Stimulated activated CD8-positive, alpha-beta memory T cell treated with anti-CD3 and anti-CD28 coated beads, Interleukin-15, amount 100 ng/mL, for 48 hours (primary cell): ENCODE measurements around the gene PRKCB.

ENCODE experiments used
- DNase-seq, 2 donors: peaks; one replicate each; pipeline ENCODE4 v3.0.0-alpha.2; 2020; ENCODE audit warnings: low read depth in 2 of 2

PRKCB gene

GRCh38 chr16:23966597-23967394 lies 131.0 kb downstream of the PRKCB start:
- no peak for DNase-seq

GRCh38 chr16:23967775-23968174 lies 132.0 kb downstream of the PRKCB start:
- DNase-seq = no peak

- DNase-seq = no peak
Observed at GRCh38 chr16:23968176-23968575, 132.4 kb downstream of the PRKCB start.

- no peak for DNase-seq
Observed at GRCh38 chr16:23969468-23970297, 133.9 kb downstream of the PRKCB start.

DNA sequence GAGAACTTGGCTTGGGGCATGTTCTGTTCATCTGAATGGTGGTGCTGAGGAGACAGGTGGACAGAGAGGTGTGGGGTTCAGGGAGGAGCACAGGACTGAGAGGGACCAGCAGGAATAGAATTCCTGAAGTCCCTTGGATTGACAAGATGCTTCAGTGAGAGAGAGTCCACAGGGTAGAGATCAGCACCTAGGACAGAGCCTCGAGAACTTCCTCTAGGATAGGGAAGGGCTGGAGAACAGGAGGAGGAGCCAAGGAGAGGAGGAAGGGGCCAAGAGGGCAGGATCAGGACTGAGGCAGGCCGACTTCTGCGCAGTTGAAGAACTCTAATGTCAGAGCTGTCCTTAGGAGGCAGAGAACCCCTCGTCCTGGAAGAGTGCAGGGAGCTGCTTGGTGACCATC lies 138.4 kb downstream of the PRKCB start:
- DNase-seq = no peak

GRCh38 chr16:23975293-23975692 lies 139.5 kb downstream of the PRKCB start:
- DNase-seq = no peak

DNA sequence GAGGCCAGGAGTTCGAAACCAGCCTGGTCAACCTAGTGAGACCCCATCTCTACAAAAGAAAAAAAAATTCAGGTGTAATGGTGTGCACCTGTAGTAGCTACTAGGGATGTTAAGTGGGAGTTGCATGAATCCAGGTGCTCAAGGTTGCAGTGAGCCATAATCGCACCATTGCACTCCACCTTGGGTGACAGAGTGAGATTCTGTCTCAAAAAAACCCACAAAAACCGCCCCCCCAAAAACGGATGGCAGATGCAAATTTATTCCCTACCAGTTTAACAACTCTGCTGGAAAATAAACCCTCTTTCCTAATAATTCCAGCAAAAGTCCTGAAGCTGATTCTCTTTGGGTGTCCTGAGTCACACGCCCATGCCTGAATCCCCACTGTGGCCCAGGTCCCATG lies 140.3 kb downstream of the PRKCB start:
- DNase-seq = no peak

- no peak for DNase-seq
Observed at GRCh38 chr16:23976524-23976923, 140.7 kb downstream of the PRKCB start.

GRCh38 chr16:23979441-23979840 lies 143.7 kb downstream of the PRKCB start:
- no peak for DNase-seq

- DNase-seq = no peak
Observed at GRCh38 chr16:23979982-23980381, 144.2 kb downstream of the PRKCB start.

GRCh38 chr16:23981429-23982399 lies 145.9 kb downstream of the PRKCB start:
- no peak for DNase-seq

DNA sequence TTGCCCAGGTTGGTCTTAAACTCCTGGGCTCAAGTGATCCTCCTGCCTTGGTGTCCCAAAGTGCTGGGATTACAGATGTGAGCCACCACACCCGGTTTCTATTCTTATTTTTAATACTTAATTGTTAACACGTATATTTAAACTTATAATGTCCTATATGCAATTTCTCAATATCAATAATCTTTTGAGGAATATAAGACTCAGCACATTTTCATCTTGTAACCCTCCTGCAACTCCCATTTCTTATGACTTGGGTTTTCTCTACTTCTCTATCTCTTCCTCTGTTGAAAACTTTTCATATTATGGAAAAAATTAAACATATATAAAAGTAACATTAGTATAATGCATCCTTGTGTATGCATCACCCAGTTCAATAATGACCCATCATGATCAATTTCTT lies 150.7 kb downstream of the PRKCB start:
- no peak for DNase-seq

DNA sequence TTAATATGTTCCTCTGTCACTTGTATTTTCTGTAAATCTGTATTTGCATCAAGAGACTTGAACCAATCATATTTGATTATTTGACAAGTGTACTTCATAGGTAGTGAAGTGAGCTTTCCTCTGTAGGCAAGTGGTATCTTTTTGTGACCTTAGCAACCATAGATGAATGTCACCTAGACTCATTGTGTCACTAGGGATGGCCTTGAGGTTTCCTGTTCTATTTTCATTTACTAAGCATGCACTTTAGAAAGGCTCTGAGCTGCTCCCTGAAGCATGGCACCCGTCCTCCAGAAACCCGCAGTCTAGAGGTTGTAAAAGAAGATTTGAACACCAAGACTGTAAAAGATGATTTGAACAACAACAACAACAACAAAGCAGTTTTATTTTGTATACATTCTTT lies 151.7 kb downstream of the PRKCB start:
- no peak for DNase-seq

DNA sequence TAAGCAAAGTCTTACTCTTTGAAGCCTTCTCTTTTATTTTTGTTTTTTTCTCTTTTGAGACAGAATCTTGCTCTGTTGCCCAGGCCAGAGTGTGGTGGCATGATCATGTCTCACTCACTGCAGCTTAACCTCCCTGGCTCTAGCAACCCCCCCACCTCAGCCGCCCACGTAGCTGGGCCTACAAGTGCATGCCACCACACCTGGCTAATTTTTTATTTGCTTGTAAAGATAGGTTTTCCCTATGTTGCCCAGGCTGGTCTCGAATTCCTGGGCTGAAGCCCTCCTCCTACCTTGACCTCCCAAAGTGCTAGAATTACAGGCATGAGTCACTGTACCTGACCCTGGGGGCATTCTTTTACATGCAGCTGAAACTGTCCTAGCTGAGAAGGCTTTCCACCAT lies 154.7 kb downstream of the PRKCB start:
- DNase-seq = no peak

DNA sequence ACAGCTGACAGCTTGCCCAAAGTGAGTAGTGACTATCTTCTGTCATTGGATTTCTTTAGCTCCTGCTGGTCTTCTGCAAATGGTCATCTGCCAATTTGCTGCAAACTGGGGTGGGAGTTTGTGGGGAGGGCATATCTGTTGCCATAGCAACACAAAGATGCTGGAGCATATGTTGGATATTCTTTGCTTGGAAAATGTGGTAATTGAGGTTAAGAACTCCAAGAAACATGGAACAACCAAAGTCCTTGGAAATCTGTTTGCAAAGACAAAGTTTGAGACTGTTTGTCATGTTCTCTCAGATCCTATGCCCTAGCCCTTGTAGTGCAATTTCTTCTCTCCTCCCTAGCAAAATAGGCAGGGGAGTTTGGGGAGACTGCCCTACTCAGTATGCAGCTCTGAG lies 155.3 kb downstream of the PRKCB start:
- no peak for DNase-seq

DNA sequence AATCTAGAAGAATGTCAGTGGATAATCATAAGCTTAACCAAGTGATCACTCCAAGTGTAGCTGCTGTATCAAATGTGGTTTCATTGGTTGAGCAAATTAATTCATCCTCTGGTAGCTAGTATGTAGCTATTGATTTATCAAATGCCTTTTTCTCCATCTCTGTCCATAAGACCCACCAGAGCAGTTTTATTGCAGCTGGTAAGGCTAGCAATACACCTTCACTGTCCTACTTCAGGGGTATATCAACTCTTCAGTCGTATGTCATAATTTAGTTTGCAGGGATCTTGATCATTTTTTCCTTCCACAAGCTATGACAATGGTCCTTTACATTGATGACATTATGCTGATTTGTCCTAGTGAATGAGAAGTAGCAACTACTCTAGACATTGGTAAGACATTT lies 158.8 kb downstream of the PRKCB start:
- DNase-seq = no peak

DNA sequence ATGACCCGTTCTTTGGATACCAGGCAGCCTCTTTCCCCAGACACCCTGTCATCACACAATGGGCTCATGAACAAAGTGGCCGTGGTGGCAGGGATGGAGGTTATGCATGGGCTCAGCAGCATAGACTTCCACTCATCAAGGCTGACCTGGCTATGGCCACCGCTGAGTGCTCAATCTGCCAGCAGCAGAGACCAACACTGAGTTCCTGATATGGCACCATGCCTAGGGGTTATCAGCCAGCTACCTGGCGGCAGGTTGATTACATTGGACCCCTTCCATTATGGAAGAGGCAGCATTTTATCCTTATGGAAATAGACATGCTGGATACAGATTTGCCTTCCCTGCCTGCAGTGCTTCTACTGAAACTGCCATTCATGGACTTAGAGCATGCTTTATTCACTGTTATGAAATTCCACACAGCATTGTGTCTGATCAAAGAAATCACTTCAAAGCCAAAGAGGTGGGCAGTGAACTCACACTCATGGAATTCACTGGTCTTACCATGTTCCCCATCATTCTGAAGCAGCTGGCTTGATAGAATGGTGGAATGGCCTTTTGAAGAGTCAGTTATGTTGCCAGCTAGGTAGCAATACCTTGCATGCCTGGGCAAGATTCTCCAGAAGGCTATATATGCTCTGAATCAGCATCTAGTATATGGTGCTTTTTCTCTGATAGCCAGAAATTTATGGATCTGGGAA lies 160.6 kb downstream of the PRKCB start:
- DNase-seq = no peak

DNA sequence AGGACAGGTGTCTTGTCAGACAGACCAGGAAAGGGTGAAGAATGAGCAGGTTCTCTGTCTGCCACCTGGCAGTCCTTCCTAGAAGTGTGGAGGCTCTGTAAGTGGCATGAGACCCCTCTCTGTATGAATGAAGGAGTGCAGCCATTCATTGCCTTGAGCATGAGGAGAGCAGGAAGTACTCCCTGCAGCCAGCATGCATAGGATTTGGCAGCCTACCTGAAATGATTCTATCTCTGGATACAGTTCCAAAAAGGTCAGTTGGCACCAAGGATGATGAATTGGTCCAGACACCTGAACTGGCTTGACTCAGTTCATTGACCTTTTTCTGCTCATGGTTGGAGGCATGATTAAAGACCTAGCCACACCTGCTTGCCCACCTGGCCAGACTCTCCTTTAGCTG lies 163.0 kb downstream of the PRKCB start:
- DNase-seq = no peak

DNA sequence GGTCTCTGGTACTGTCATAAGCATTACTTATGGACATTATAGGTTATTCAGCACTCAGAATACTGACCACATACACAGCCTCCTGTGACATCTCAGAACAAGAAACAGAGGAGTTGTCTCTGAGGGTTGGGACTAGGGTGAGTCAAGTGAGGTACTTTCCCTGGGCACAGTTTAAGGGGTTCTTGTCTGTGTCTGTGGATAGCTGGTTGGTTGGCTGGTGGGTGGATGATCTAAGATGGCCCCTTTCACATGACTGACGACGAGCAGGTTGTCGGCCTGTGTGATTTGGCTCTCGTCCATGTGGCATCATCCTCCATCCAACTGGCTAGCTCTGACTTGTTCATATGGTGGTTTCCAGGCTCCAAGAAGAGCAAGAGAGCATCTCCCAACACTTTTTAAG lies 163.9 kb downstream of the PRKCB start:
- peak; percentile 67 to 78 for DNase-seq

- no peak for DNase-seq
Observed at GRCh38 chr16:24001710-24002109, 165.9 kb downstream of the PRKCB start.

GRCh38 chr16:24002619-24003018 lies 166.8 kb downstream of the PRKCB start:
- DNase-seq = no peak
